Epithelial cell of esophagus (primary cell): Measurements from ENCODE around the gene EPSTI1.
A peak's percentile ranks its signal among the peaks of the same experiment; 100 is the strongest.

Experiments
- DNase-seq: peaks from one replicate; pipeline ENCODE4 v3.0.0; 2010; ENCODE audit warnings: low read depth
- H3K4me3 ChIP-seq: 2 replicates; pipeline ENCODE4 v1.5.1; 2011; ENCODE audit warnings: mild to moderate bottlenecking, low read length, control low read depth
- CTCF ChIP-seq: IDR thresholded peaks from 2 replicates; pipeline ENCODE4 v1.5.1; 2011; ENCODE audit warnings: low read depth, mild to moderate bottlenecking, low read length, control low read depth, inconsistent platforms; ENCODE audit not compliant: insufficient read depth; ENCODE audit errors: missing control alignments

EPSTI1 gene

GRCh38 chr13:42971691-42972347 is 20.2 kb downstream of the EPSTI1 start:
- no peak overlapping the region for H3K4me3 ChIP-seq
- no peak for TF ChIP-seq CTCF
- DNase-seq = no peak

- peak; percentile 72 for DNase-seq
- peak; percentile 88 for TF ChIP-seq CTCF
- H3K4me3 ChIP-seq = no peak overlapping the region
Measured at GRCh38 chr13:42970824-42971690, 21.0 kb downstream of the EPSTI1 start.

GRCh38 chr13:42969565-42970172 is 22.4 kb downstream of the EPSTI1 start:
- H3K4me3 ChIP-seq = no peak overlapping the region
- peak; percentile 74 for TF ChIP-seq CTCF
- DNase-seq = peak; percentile 76

GRCh38 chr13:42968906-42969305 is 23.1 kb downstream of the EPSTI1 start:
- TF ChIP-seq CTCF = no peak
- peak; percentile 85 for DNase-seq
- no peak overlapping the region for H3K4me3 ChIP-seq

GRCh38 chr13:42967660-42968059 is 24.4 kb downstream of the EPSTI1 start:
- no peak for TF ChIP-seq CTCF
- no peak overlapping the region for H3K4me3 ChIP-seq
- DNase-seq = no peak

GRCh38 chr13:42965281-42965680 is 26.8 kb downstream of the EPSTI1 start:
- no peak for DNase-seq
- TF ChIP-seq CTCF = no peak
- no peak overlapping the region for H3K4me3 ChIP-seq
